Neural progenitor cell (in vitro differentiated cells): ENCODE data around the gene UQCRC2. TPM values are rescaled to one million over a fixed set of nuclear protein-coding genes. Genes with fewer than 3 reads are reported as not detected.

Source experiments
- DNase-seq: peaks from one replicate; pipeline ENCODE4 v3.0.0-alpha.2; 2016; ENCODE audit warnings: low spot score
- H2AFZ ChIP-seq: fragments of 200-600 bp; sonication (generic); replicated peaks from 2 replicates; pipeline ENCODE4 v1.6.1; 2016; ENCODE audit warnings: antibody characterized with exemption
- H3F3A ChIP-seq: fragments of 200-600 bp; sonication (generic); 2 replicates; pipeline ENCODE4 v1.6.1; 2016; ENCODE audit warnings: antibody characterized with exemption, low read depth
- H3K27ac ChIP-seq: fragments of 200-600 bp; sonication (generic); 2 replicates; pipeline ENCODE4 v1.5.1; 2016; ENCODE audit warnings: mild to moderate bottlenecking
- H3K27me3 ChIP-seq: fragments of 200-600 bp; sonication (generic); 2 replicates; pipeline ENCODE4 v1.6.1; 2016; ENCODE audit warnings: mild to moderate bottlenecking, moderate library complexity
- H3K36me3 ChIP-seq: fragments of 200-600 bp; sonication (generic); 2 replicates; pipeline ENCODE4 v1.5.1; 2016
- H3K4me1 ChIP-seq: fragments of 200-600 bp; sonication (generic); 2 replicates; pipeline ENCODE4 v1.6.1; 2016; ENCODE audit warnings: mixed run types
- H3K4me2 ChIP-seq: fragments of 200-600 bp; sonication (generic); 2 replicates; pipeline ENCODE4 v1.6.1; 2016
- H3K4me3 ChIP-seq: fragments of 200-600 bp; sonication (generic); 2 replicates; pipeline ENCODE4 v1.5.1; 2016
- H3K79me2 ChIP-seq: fragments of 200-600 bp; sonication (generic); 2 replicates; pipeline ENCODE4 v1.6.1; 2016; ENCODE audit warnings: low read depth
- H3K9ac ChIP-seq: fragments of 200-600 bp; sonication (generic); 2 replicates; pipeline ENCODE4 v1.6.1; 2016
- H3K9me3 ChIP-seq: fragments of 200-600 bp; sonication (generic); 2 replicates; pipeline ENCODE4 v1.5.1; 2016; ENCODE audit warnings: low read depth
- H4K20me1 ChIP-seq: fragments of 200-600 bp; sonication (generic); 2 replicates; pipeline ENCODE4 v1.6.1; 2016; ENCODE audit warnings: low read depth
- H3K27ac Mint-ChIP-seq: 3 replicates; pipeline ENCODE4 v1.8.0; 2021; ENCODE audit warnings: mixed read lengths
- H3K27me3 Mint-ChIP-seq: 2 replicates; pipeline ENCODE4 v1.8.0; 2022; ENCODE audit warnings: low read depth, mild to moderate bottlenecking, inconsistent platforms, moderate library complexity, mixed read lengths; ENCODE audit not compliant: insufficient read depth
- H3K36me3 Mint-ChIP-seq: 3 replicates; pipeline ENCODE4 v1.8.0; 2021; ENCODE audit warnings: mixed read lengths
- H3K4me1 Mint-ChIP-seq: 3 replicates; pipeline ENCODE4 v1.8.0; 2021; ENCODE audit warnings: mixed read lengths
- H3K4me3 Mint-ChIP-seq: 3 replicates; pipeline ENCODE4 v1.8.0; 2021; ENCODE audit warnings: mild to moderate bottlenecking, moderate library complexity, mixed read lengths
- H3K9me3 Mint-ChIP-seq: 3 replicates; pipeline ENCODE4 v1.8.0; 2020; ENCODE audit warnings: mixed read lengths
- CTCF ChIP-seq: fragments of 200-600 bp; sonication (generic); IDR thresholded peaks from 2 replicates; pipeline ENCODE4 v1.5.1; 2017; ENCODE audit warnings: antibody characterized with exemption, mild to moderate bottlenecking
- EZH2 ChIP-seq: fragments of 200-600 bp; sonication (generic); IDR thresholded peaks from 2 replicates; pipeline ENCODE4 v1.6.1; 2017; ENCODE audit warnings: antibody characterized with exemption, mild to moderate bottlenecking, moderate library complexity
- EZH2phosphoT487 ChIP-seq: fragments of 200-600 bp; sonication (generic); IDR thresholded peaks from 2 replicates; pipeline ENCODE4 v1.6.1; 2017; ENCODE audit warnings: antibody characterized with exemption
- total RNA-seq: library from RNA; depleted of rRNA; stranded (reverse); fragments of >200 nt; gene quantifications from 2 replicates; pipeline ENCODE4 v1.2.3, GENCODE V29; 2015; ENCODE audit warnings: low replicate concordance

Gene UQCRC2
- total RNA-seq, 1 donor from 2014 or later: 206 TPM

- Histone ChIP-seq H3K4me2 (no peak overlapping the region), H3K36me3 (no peaks in the 10 kb centered on the region), H3F3A (peaks cover 3% of the 10 kb centered on the region), H3K4me3 (no peak overlapping the region), H2AFZ (no peak overlapping the region), H3K4me1 (peaks cover 5% of the 10 kb centered on the region), H3K9ac (no peak overlapping the region), H3K79me2 (peaks cover 88% of the 10 kb centered on the region), H4K20me1 (peaks cover 73% of the 10 kb centered on the region), H3K27me3 (no peaks in the 10 kb centered on the region), H3K27ac (no peak overlapping the region), H3K9me3 (no peaks in the 10 kb centered on the region)
- no peaks in the 10 kb centered on the region for H3K9me3 Mint-ChIP-seq
- peaks cover 1% of the 10 kb centered on the region for H3K27me3 Mint-ChIP-seq
- no peak overlapping the region for H3K4me3 Mint-ChIP-seq
- no peak for DNase-seq
- H3K36me3 Mint-ChIP-seq: no peaks in the 10 kb centered on the region
- TF ChIP-seq EZH2 (no peak), CTCF (no peak), EZH2phosphoT487 (no peak)
- peaks cover 10% of the 10 kb centered on the region for H3K4me1 Mint-ChIP-seq
- no peak overlapping the region for H3K27ac Mint-ChIP-seq
Observed at GRCh38 chr16:22012241-22012640, 59.1 kb downstream of the UQCRC2 start.

GRCh38 chr16:22013486-22013885 lies 60.3 kb downstream of the UQCRC2 start:
- H3K27ac Mint-ChIP-seq: no peak overlapping the region
- Histone ChIP-seq H3K27ac (no peak overlapping the region), H3K9ac (no peak overlapping the region), H3K36me3 (no peaks in the 10 kb centered on the region), H3K79me2 (peaks cover 97% of the 10 kb centered on the region), H3K4me2 (no peak overlapping the region), H3F3A (no peaks in the 10 kb centered on the region), H3K9me3 (no peaks in the 10 kb centered on the region), H2AFZ (no peak overlapping the region), H3K4me1 (peaks cover 5% of the 10 kb centered on the region), H3K27me3 (no peaks in the 10 kb centered on the region), H3K4me3 (no peak overlapping the region), H4K20me1 (peaks cover 77% of the 10 kb centered on the region)
- no peak for TF ChIP-seq EZH2phosphoT487
- TF ChIP-seq EZH2: no peak
- no peak for TF ChIP-seq CTCF
- H3K9me3 Mint-ChIP-seq: no peaks in the 10 kb centered on the region
- DNase-seq: no peak
- H3K36me3 Mint-ChIP-seq: no peaks in the 10 kb centered on the region
- no peak overlapping the region for H3K4me3 Mint-ChIP-seq
- H3K27me3 Mint-ChIP-seq: no peaks in the 10 kb centered on the region
- H3K4me1 Mint-ChIP-seq: peaks cover 8% of the 10 kb centered on the region

GRCh38 chr16:22014271-22014873 lies 61.2 kb downstream of the UQCRC2 start:
- no peak for TF ChIP-seq EZH2phosphoT487
- H3K27me3 Mint-ChIP-seq: no peaks in the 10 kb centered on the region
- Histone ChIP-seq H3K36me3 (no peaks in the 10 kb centered on the region), H3K4me1 (peaks cover under 1% of the 10 kb centered on the region), H3K27me3 (no peaks in the 10 kb centered on the region), H3K4me2 (no peak overlapping the region), H2AFZ (no peak overlapping the region), H3K4me3 (no peak overlapping the region), H4K20me1 (peaks cover 71% of the 10 kb centered on the region), H3K9ac (no peak overlapping the region), H3K9me3 (no peaks in the 10 kb centered on the region), H3K27ac (no peak overlapping the region), H3F3A (no peaks in the 10 kb centered on the region), H3K79me2 (peaks cover 97% of the 10 kb centered on the region)
- no peak overlapping the region for H3K4me3 Mint-ChIP-seq
- H3K36me3 Mint-ChIP-seq: no peaks in the 10 kb centered on the region
- no peaks in the 10 kb centered on the region for H3K9me3 Mint-ChIP-seq
- peaks cover 5% of the 10 kb centered on the region for H3K4me1 Mint-ChIP-seq
- no peak overlapping the region for H3K27ac Mint-ChIP-seq
- DNase-seq: no peak

GRCh38 chr16:22016927-22017326 lies 63.8 kb downstream of the UQCRC2 start:
- H3K4me1 ChIP-seq: no peaks in the 10 kb centered on the region
- H3K27me3 ChIP-seq: no peaks in the 10 kb centered on the region
- no peak for DNase-seq
- Mint-ChIP-seq H3K4me1 (no peaks in the 10 kb centered on the region), H3K36me3 (no peaks in the 10 kb centered on the region), H3K4me3 (no peak overlapping the region), H3K27me3 (no peaks in the 10 kb centered on the region), H3K27ac (no peak overlapping the region), H3K9me3 (no peaks in the 10 kb centered on the region)
- H3K9ac ChIP-seq: no peak overlapping the region
- no peak overlapping the region for H3K27ac ChIP-seq
- H3F3A ChIP-seq: no peaks in the 10 kb centered on the region
- no peak for TF ChIP-seq EZH2
- TF ChIP-seq EZH2phosphoT487: no peak
- no peak for TF ChIP-seq CTCF
- H3K4me3 ChIP-seq: no peak overlapping the region
- H2AFZ ChIP-seq: no peak overlapping the region
- H3K4me2 ChIP-seq: no peak overlapping the region
- peaks cover 61% of the 10 kb centered on the region for H4K20me1 ChIP-seq
- no peaks in the 10 kb centered on the region for H3K36me3 ChIP-seq
- H3K79me2 ChIP-seq: peaks cover 96% of the 10 kb centered on the region
- H3K9me3 ChIP-seq: no peaks in the 10 kb centered on the region
